AG04450 (cell line): ENCODE measurements around the gene SLF1. TPM values are rescaled to one million over a fixed set of nuclear protein-coding genes. Genes with fewer than 3 reads are reported as not detected.

ENCODE experiments used
- CTCF ChIA-PET: fragments of 300-600, 350-600 bp; formaldehyde crosslinking; extraction: SDS; loops from one replicate; lab custom pipeline; 2022; ENCODE audit warnings: antibody characterized with exemption, inconsistent platforms; lab: Charles Lee
- POLR2A ChIA-PET: fragments of 350-600 bp; formaldehyde crosslinking; extraction: SDS; loops from one replicate; lab custom pipeline; 2021; ENCODE audit warnings: antibody characterized with exemption, inconsistent platforms; lab: Yijun Ruan, JAX
- DNase-seq: peaks from one replicate; pipeline ENCODE4 v3.0.0-alpha.2; 2011; ENCODE audit warnings: low read depth, low spot score
- H3K27ac ChIP-seq: one replicate; pipeline ENCODE4 v1.5.1; 2012; ENCODE audit warnings: low read depth, low read length, control low read depth
- H3K27me3 ChIP-seq: one replicate; pipeline ENCODE4 v1.6.0; 2012; ENCODE audit warnings: low read length; ENCODE audit not compliant: control insufficient read depth, insufficient read depth
- H3K4me3 ChIP-seq: 2 replicates; pipeline ENCODE4 v1.5.1; 2011; ENCODE audit warnings: mild to moderate bottlenecking, low read depth, low read length, control low read depth
- H3K9me3 ChIP-seq: 2 replicates; pipeline ENCODE4 v1.5.1; 2012; ENCODE audit warnings: low read length; ENCODE audit not compliant: control insufficient read depth, insufficient read depth
- CTCF ChIP-seq: IDR thresholded peaks from 2 replicates; pipeline ENCODE4 v1.5.1; 2011; ENCODE audit warnings: low read depth, low read length, control low read depth, inconsistent platforms
- polyA plus RNA-seq: library from polyadenylated mRNA; depleted of rRNA; stranded (reverse); fragments of >200 nt; gene quantifications from 2 replicates; pipeline ENCODE4 v1.2.3, GENCODE V29; 2011

The SLF1 gene
- polyA plus RNA-seq, 1 experiment = 3.6 TPM

- DNase-seq = no peak
- H3K27me3 ChIP-seq = no peaks in the 10 kb centered on the region
- no peaks in the 10 kb centered on the region for H3K9me3 ChIP-seq
- POLR2A ChIA-PET = no interaction called here
- TF ChIP-seq CTCF = no peak
- CTCF ChIA-PET = no interaction called here
- H3K4me3 ChIP-seq = no peak overlapping the region
- H3K27ac ChIP-seq = no peak overlapping the region
Measured at GRCh38 chr5:94689908-94690307, 71.4 kb downstream of the SLF1 start.

- no peaks in the 10 kb centered on the region for H3K9me3 ChIP-seq
- no peaks in the 10 kb centered on the region for H3K27me3 ChIP-seq
- no peak for DNase-seq
- H3K27ac ChIP-seq = no peak overlapping the region
- no peak for TF ChIP-seq CTCF
- no peak overlapping the region for H3K4me3 ChIP-seq
- CTCF ChIA-PET = interaction anchor here (0.9 to 1.2 kb wide), 2 partner anchors 24 to 47 kb away, joined by 3 to 4 read pairs; no protein-coding TSS in a partner anchor
- POLR2A ChIA-PET = interaction anchor here (0.7 kb wide), 1 partner anchor 591 kb away, joined by 4 read pairs; no protein-coding TSS in a partner anchor
Measured at GRCh38 chr5:94690778-94691177, 72.3 kb downstream of the SLF1 start.

- H3K27ac ChIP-seq = no peak overlapping the region
- no peak overlapping the region for H3K4me3 ChIP-seq
- H3K27me3 ChIP-seq = no peaks in the 10 kb centered on the region
- no peak for TF ChIP-seq CTCF
- POLR2A ChIA-PET = no interaction called here
- DNase-seq = no peak
- H3K9me3 ChIP-seq = no peaks in the 10 kb centered on the region
- CTCF ChIA-PET = interaction anchor here (1.2 kb wide), 1 partner anchor 25 kb away, joined by 3 read pairs; no protein-coding TSS in a partner anchor
Measured at GRCh38 chr5:94691291-94691690, 72.8 kb downstream of the SLF1 start.

- ChIA-PET POLR2A (no interaction called here), CTCF (interaction anchor here (0.6 to 1.8 kb wide), 11 partner anchors 10 to 891 kb away, joined by 3 to 9 read pairs (median 3); no protein-coding TSS in a partner anchor)
- Histone ChIP-seq H3K4me3 (no peak overlapping the region), H3K27ac (no peak overlapping the region), H3K27me3 (no peaks in the 10 kb centered on the region), H3K9me3 (no peaks in the 10 kb centered on the region)
- no peak for DNase-seq
- TF ChIP-seq CTCF = no peak
Measured at GRCh38 chr5:94691949-94692348, 73.5 kb downstream of the SLF1 start.

- Histone ChIP-seq H3K4me3 (no peak overlapping the region), H3K9me3 (no peaks in the 10 kb centered on the region), H3K27ac (no peak overlapping the region), H3K27me3 (no peaks in the 10 kb centered on the region)
- CTCF ChIA-PET = interaction anchor here (0.6 to 1.8 kb wide), 12 partner anchors 11 to 891 kb away, joined by 3 to 9 read pairs (median 3); no protein-coding TSS in a partner anchor
- DNase-seq = no peak
- TF ChIP-seq CTCF = no peak
- POLR2A ChIA-PET = no interaction called here
Measured at GRCh38 chr5:94692581-94692980, 74.1 kb downstream of the SLF1 start.
